Measurements from ENCODE around the gene CHCHD6. TPM values are rescaled to one million over a fixed set of nuclear protein-coding genes. Genes with fewer than 3 reads are reported as not detected.
A peak's percentile ranks its signal among the peaks of the same experiment; 100 is the strongest.

CHCHD6 gene
- total RNA-seq, 1 experiment from 2014 or later, result 47.7 TPM

DNA sequence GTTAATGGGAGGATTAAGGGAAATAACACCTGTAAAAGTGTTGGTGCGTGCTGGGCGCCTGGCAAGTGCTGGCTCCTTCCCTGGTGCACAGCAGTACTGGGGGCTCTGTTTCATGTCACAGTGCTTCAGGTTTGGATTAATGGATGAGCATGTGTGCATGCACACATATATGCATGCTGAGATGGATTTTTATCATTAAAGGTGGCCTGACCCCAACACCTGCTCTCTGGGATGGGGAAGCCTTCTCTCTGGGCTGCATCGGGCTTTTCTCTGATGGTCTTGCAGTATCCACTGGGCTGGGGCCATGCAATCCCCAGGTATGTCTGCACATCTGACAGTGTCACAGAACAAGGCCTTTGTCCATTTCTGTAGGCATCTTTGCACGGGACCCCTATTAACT lies 151.3 kb downstream of the CHCHD6 start:
- H3K36me3 ChIP-seq (ENCODE audit: low read depth), result no peaks in the 10 kb centered on the region
- H2AFZ ChIP-seq, result no peak overlapping the region
- DNase-seq, result no peak
- ChIA-PET CTCF (no interaction called here), POLR2A (ENCODE audit: unreplicated experiment) (no interaction called here)
- H3F3A ChIP-seq (ENCODE audit: insufficient read depth, low read depth), result peaks cover 24% of the 10 kb centered on the region; the same call in 1 of the 2 replicates
- H3K27ac ChIP-seq, result no peak overlapping the region
- H3K4me2 ChIP-seq, result no peak overlapping the region
- TF ChIP-seq, protein P1, sequence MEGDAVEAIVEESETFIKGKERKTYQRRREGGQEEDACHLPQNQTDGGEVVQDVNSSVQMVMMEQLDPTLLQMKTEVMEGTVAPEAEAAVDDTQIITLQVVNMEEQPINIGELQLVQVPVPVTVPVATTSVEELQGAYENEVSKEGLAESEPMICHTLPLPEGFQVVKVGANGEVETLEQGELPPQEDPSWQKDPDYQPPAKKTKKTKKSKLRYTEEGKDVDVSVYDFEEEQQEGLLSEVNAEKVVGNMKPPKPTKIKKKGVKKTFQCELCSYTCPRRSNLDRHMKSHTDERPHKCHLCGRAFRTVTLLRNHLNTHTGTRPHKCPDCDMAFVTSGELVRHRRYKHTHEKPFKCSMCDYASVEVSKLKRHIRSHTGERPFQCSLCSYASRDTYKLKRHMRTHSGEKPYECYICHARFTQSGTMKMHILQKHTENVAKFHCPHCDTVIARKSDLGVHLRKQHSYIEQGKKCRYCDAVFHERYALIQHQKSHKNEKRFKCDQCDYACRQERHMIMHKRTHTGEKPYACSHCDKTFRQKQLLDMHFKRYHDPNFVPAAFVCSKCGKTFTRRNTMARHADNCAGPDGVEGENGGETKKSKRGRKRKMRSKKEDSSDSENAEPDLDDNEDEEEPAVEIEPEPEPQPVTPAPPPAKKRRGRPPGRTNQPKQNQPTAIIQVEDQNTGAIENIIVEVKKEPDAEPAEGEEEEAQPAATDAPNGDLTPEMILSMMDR (conservative IDR thresholded peaks at IDR 0.05), result no peak
- TF ChIP-seq EZH2 (IDR thresholded peaks at IDR 0.05; ENCODE audit: low read depth), result no peak
- no peaks in the 10 kb centered on the region for H3K27me3 ChIP-seq (ENCODE audit: insufficient read depth, low read depth)
- H4K20me1 ChIP-seq (ENCODE audit: insufficient read depth), result no peaks in the 10 kb centered on the region
- no peaks in the 10 kb centered on the region for H3K9me2 ChIP-seq (ENCODE audit: insufficient read depth)
- peaks cover 30% of the 10 kb centered on the region for H3K4me1 ChIP-seq (replicated peaks; ENCODE audit: insufficient read depth)
- H3K79me2 ChIP-seq (ENCODE audit: low read depth), result no peaks in the 10 kb centered on the region
- no peaks in the 10 kb centered on the region for H3K9me3 ChIP-seq (ENCODE audit: insufficient read depth, low read depth)
- BruUV-seq (replicated peaks), result no TSS peak
- intact Hi-C loops (cut with micrococcal nuclease; ENCODE audit: unreplicated experiment), result loop anchor here (5.0 kb wide), 2 partner anchors 73 to 107 kb away; no protein-coding TSS in a partner anchor
- H3K4me3 ChIP-seq, result no peak overlapping the region

DNA sequence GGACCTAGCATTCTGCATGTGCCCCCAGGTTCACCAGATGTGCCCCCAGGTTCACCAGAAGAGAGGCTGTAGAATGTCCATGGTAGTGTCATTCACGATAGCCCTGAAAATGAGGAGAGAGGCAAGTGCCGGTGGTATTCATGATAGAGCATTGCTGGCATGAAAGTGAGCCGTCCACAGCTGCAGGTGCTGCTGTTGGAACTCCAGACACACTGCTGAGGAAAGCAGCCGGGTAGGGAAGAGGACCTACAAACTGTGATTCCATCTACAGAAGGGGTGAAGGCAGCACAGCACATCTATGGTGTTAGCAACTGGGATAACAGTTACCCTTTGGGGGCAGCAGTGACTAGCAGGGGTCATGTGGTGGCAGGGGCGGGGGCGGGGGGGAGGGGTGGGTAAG lies 153.9 kb downstream of the CHCHD6 start:
- H3K27ac ChIP-seq, result no peak overlapping the region
- peaks cover 28% of the 10 kb centered on the region; the same call in 1 of the 2 replicates for H3F3A ChIP-seq (ENCODE audit: insufficient read depth, low read depth)
- H2AFZ ChIP-seq, result no peak overlapping the region
- peaks cover 30% of the 10 kb centered on the region for H3K4me1 ChIP-seq (replicated peaks; ENCODE audit: insufficient read depth)
- no peak overlapping the region for H3K4me3 ChIP-seq
- intact Hi-C loops (cut with micrococcal nuclease; ENCODE audit: unreplicated experiment), result loop anchor here (2.0 to 5.0 kb wide), 4 partner anchors 53 to 105 kb away; no protein-coding TSS in a partner anchor
- no peak overlapping the region for H3K4me2 ChIP-seq
- BruUV-seq (replicated peaks), result no TSS peak
- no peaks in the 10 kb centered on the region for H3K9me2 ChIP-seq (ENCODE audit: insufficient read depth)
- ChIA-PET POLR2A (ENCODE audit: unreplicated experiment) (interaction anchor here (0.6 kb wide), 1 partner anchor 37 kb away, joined by 3 read pairs; no protein-coding TSS in a partner anchor), CTCF (interaction anchor here (0.7 kb wide), 1 partner anchor 39 kb away, joined by 3 read pairs; no protein-coding TSS in a partner anchor)
- TF ChIP-seq EZH2 (IDR thresholded peaks at IDR 0.05; ENCODE audit: low read depth), result no peak
- TF ChIP-seq, protein P1 (conservative IDR thresholded peaks at IDR 0.05), result no peak
- H3K9me3 ChIP-seq (ENCODE audit: insufficient read depth, low read depth), result no peaks in the 10 kb centered on the region
- H4K20me1 ChIP-seq (ENCODE audit: insufficient read depth), result no peaks in the 10 kb centered on the region
- no peaks in the 10 kb centered on the region for H3K79me2 ChIP-seq (ENCODE audit: low read depth)
- H3K36me3 ChIP-seq (ENCODE audit: low read depth), result no peaks in the 10 kb centered on the region
- no peak for DNase-seq
- H3K27me3 ChIP-seq (ENCODE audit: insufficient read depth, low read depth), result no peaks in the 10 kb centered on the region

DNA sequence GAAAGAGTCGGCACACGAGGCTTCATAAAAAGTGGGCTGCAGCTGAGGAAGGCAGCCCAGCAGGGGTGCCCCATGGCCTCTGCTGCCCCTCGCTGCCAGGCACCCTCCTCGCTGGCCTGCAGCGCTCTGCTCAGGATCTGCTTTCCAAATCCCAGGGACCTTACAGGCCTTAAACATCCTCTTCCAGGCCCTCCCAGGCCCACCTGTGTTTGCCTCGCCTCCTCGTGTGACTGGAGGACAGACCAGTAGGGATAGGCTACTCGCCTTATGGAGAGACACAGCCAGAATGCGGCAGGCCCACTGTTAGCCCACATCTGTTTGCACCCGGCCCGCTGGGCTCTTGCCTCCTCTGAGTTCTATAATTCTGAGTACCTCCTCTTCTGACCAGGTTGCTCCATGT lies 154.4 kb downstream of the CHCHD6 start:
- ChIA-PET POLR2A (ENCODE audit: unreplicated experiment) (no interaction called here), CTCF (no interaction called here)
- Histone ChIP-seq H3F3A (ENCODE audit: insufficient read depth, low read depth) (peaks cover 28% of the 10 kb centered on the region; the same call in 1 of the 2 replicates), H3K27me3 (ENCODE audit: insufficient read depth, low read depth) (no peaks in the 10 kb centered on the region), H3K4me2 (peak overlapping the region; percentile 61), H2AFZ (no peak overlapping the region), H3K4me3 (no peak overlapping the region), H3K9me2 (ENCODE audit: insufficient read depth) (no peaks in the 10 kb centered on the region), H3K27ac (peak overlapping the region; percentile 66), H3K36me3 (ENCODE audit: low read depth) (no peaks in the 10 kb centered on the region), H4K20me1 (ENCODE audit: insufficient read depth) (no peaks in the 10 kb centered on the region), H3K9me3 (ENCODE audit: insufficient read depth, low read depth) (no peaks in the 10 kb centered on the region), H3K79me2 (ENCODE audit: low read depth) (no peaks in the 10 kb centered on the region), H3K4me1 (replicated peaks; ENCODE audit: insufficient read depth) (peaks cover 30% of the 10 kb centered on the region)
- no peak for DNase-seq
- BruUV-seq (replicated peaks), result no TSS peak
- intact Hi-C loops (cut with micrococcal nuclease; ENCODE audit: unreplicated experiment), result loop anchor here (2.0 to 5.0 kb wide), 4 partner anchors 52 to 106 kb away; no protein-coding TSS in a partner anchor
- TF ChIP-seq, protein P1 (conservative IDR thresholded peaks at IDR 0.05), result no peak
- no peak for TF ChIP-seq EZH2 (IDR thresholded peaks at IDR 0.05; ENCODE audit: low read depth)

Data from PC-9 (cell line).